Activated CD4-positive, alpha-beta T cell treated with anti-CD3 and anti-CD28 coated beads, Interleukin-2, amount 10 ng/mL, durations not matched to agents 24 days and 14 days (primary cell): ENCODE measurements around the gene FOXB1. TPM values are rescaled to one million over a fixed set of nuclear protein-coding genes. Genes with fewer than 3 reads are reported as not detected.

ENCODE experiments used
- DNase-seq: peaks from one replicate; pipeline ENCODE4 v3.0.0; 2022
- H3K27ac Mint-ChIP-seq: one replicate; pipeline ENCODE4 v1.8.0; 2022; ENCODE audit warnings: mild to moderate bottlenecking, mixed read lengths
- H3K27me3 Mint-ChIP-seq: one replicate; pipeline ENCODE4 v1.8.0; 2022; ENCODE audit warnings: mixed read lengths
- H3K36me3 Mint-ChIP-seq: one replicate; pipeline ENCODE4 v1.8.0; 2022; ENCODE audit warnings: low read depth, mild to moderate bottlenecking, mixed read lengths
- H3K4me1 Mint-ChIP-seq: one replicate; pipeline ENCODE4 v1.8.0; 2021; ENCODE audit warnings: mixed read lengths
- H3K4me3 Mint-ChIP-seq: one replicate; pipeline ENCODE4 v1.8.0; 2022; ENCODE audit warnings: mild to moderate bottlenecking, moderate library complexity, mixed read lengths
- H3K9me3 Mint-ChIP-seq: one replicate; pipeline ENCODE4 v1.8.0; 2021; ENCODE audit warnings: mixed read lengths
- intact Hi-C: fragments of 100-400 bp; cut with micrococcal nuclease; formaldehyde crosslinking; loops from one replicate; pipeline ENCODE4 v1.15.1; 2023
- total RNA-seq: library from RNA; stranded (reverse); gene quantifications from 2 replicates; pipeline ENCODE4 v1.2.3, GENCODE V29; 2022

Gene FOXB1
- total RNA-seq, 1 donor from 2014 or later: 0.68 TPM

GRCh38 chr15:60001610-60002527, 2.2 kb upstream of the FOXB1 start:
- DNase-seq: peak; percentile 69
- peaks cover 60% of the 10 kb centered on the region for H3K4me1 Mint-ChIP-seq
- peaks cover 14% of the 10 kb centered on the region for H3K36me3 Mint-ChIP-seq
- peak overlapping the region; percentile 69 for H3K27ac Mint-ChIP-seq
- peaks cover 90% of the 10 kb centered on the region for H3K27me3 Mint-ChIP-seq
- peaks cover 19% of the 10 kb centered on the region for H3K9me3 Mint-ChIP-seq
- intact Hi-C loops: loop anchor here (5.0 to 10.0 kb wide), 2 partner anchors 277 to 1940 kb away; no protein-coding TSS in a partner anchor
- peak overlapping the region; percentile 19 for H3K4me3 Mint-ChIP-seq

GRCh38 chr15:60002528-60003218, 1.4 kb upstream of the FOXB1 start:
- Mint-ChIP-seq H3K27ac (peak overlapping the region; percentile 69), H3K27me3 (peaks cover 87% of the 10 kb centered on the region), H3K4me1 (peaks cover 55% of the 10 kb centered on the region), H3K36me3 (peaks cover 14% of the 10 kb centered on the region), H3K9me3 (peaks cover 19% of the 10 kb centered on the region), H3K4me3 (peak overlapping the region; percentile 19)
- intact Hi-C loops: loop anchor here (5.0 to 10.0 kb wide), 2 partner anchors 278 to 1940 kb away; no protein-coding TSS in a partner anchor
- peak; percentile 60 for DNase-seq

GRCh38 chr15:60003243-60004008, 685 bp upstream of the FOXB1 start:
- peaks cover 55% of the 10 kb centered on the region for H3K4me1 Mint-ChIP-seq
- H3K9me3 Mint-ChIP-seq: peaks cover 19% of the 10 kb centered on the region
- DNase-seq: peak; percentile 76

GRCh38 chr15:60004846-60005351, 788 bp downstream of the FOXB1 start:
- DNase-seq: peak; percentile 82
- H3K9me3 Mint-ChIP-seq: peaks cover 19% of the 10 kb centered on the region
- peaks cover 14% of the 10 kb centered on the region for H3K36me3 Mint-ChIP-seq
- peak overlapping the region; percentile 93 for H3K4me3 Mint-ChIP-seq
- H3K4me1 Mint-ChIP-seq: peaks cover 57% of the 10 kb centered on the region
- intact Hi-C loops: loop anchor here (2.0 to 10.0 kb wide), 3 partner anchors 122 to 1943 kb away; no protein-coding TSS in a partner anchor
- peak overlapping the region; percentile 96 for H3K27ac Mint-ChIP-seq
- peaks cover 85% of the 10 kb centered on the region for H3K27me3 Mint-ChIP-seq

More at GRCh38 chr15:60003243-60004008, 685 bp upstream of the FOXB1 start:
- peaks cover 86% of the 10 kb centered on the region for H3K27me3 Mint-ChIP-seq
- H3K36me3 Mint-ChIP-seq: peaks cover 14% of the 10 kb centered on the region
- intact Hi-C loops: loop anchor here (2.0 to 10.0 kb wide), 3 partner anchors 123 to 1941 kb away; no protein-coding TSS in a partner anchor
- H3K4me3 Mint-ChIP-seq: peak overlapping the region; percentile 93
- H3K27ac Mint-ChIP-seq: peak overlapping the region; percentile 32

- H3K36me3 Mint-ChIP-seq: peaks cover 12% of the 10 kb centered on the region
- H3K9me3 Mint-ChIP-seq: peaks cover 15% of the 10 kb centered on the region
- H3K27ac Mint-ChIP-seq: peak overlapping the region; percentile 96
- peaks cover 84% of the 10 kb centered on the region for H3K27me3 Mint-ChIP-seq
- peak; percentile 79 for DNase-seq
- H3K4me3 Mint-ChIP-seq: peak overlapping the region; percentile 93
- H3K4me1 Mint-ChIP-seq: peaks cover 54% of the 10 kb centered on the region
- intact Hi-C loops: loop anchor here (1.0 to 10.0 kb wide), 6 partner anchors 8 to 281 kb away; no protein-coding TSS in a partner anchor
These were observed 1.5 kb downstream of the FOXB1 start for GRCh38 chr15:60005352-60006202.

- peaks cover 12% of the 10 kb centered on the region for H3K36me3 Mint-ChIP-seq
- peak; percentile 94 for DNase-seq
- peak overlapping the region; percentile 96 for H3K27ac Mint-ChIP-seq
- H3K4me3 Mint-ChIP-seq: peak overlapping the region; percentile 93
- H3K27me3 Mint-ChIP-seq: peaks cover 84% of the 10 kb centered on the region
- H3K9me3 Mint-ChIP-seq: peaks cover 12% of the 10 kb centered on the region
- H3K4me1 Mint-ChIP-seq: peaks cover 53% of the 10 kb centered on the region
- intact Hi-C loops: loop anchor here (1.0 to 10.0 kb wide), 5 partner anchors 9 to 282 kb away; no protein-coding TSS in a partner anchor
These were observed 2.2 kb downstream of the FOXB1 start for GRCh38 chr15:60006203-60006862.

- DNase-seq: peak; percentile 56
- Mint-ChIP-seq H3K27me3 (peaks cover 83% of the 10 kb centered on the region), H3K36me3 (peaks cover 9% of the 10 kb centered on the region), H3K9me3 (peaks cover 7% of the 10 kb centered on the region), H3K27ac (peak overlapping the region; percentile 96), H3K4me3 (peak overlapping the region; percentile 93), H3K4me1 (peaks cover 50% of the 10 kb centered on the region)
- intact Hi-C loops: loop anchor here (1.0 to 10.0 kb wide), 5 partner anchors 10 to 282 kb away; no protein-coding TSS in a partner anchor
These were observed 2.8 kb downstream of the FOXB1 start for GRCh38 chr15:60006873-60007272.

GRCh38 chr15:60009124-60009960, 5.2 kb downstream of the FOXB1 start:
- H3K4me3 Mint-ChIP-seq: no peak overlapping the region
- DNase-seq: no peak
- H3K36me3 Mint-ChIP-seq: peaks cover 3% of the 10 kb centered on the region
- H3K9me3 Mint-ChIP-seq: no peaks in the 10 kb centered on the region
- H3K27me3 Mint-ChIP-seq: peaks cover 78% of the 10 kb centered on the region
- intact Hi-C loops: loop anchor here (10.0 kb wide), 1 partner anchor 285 kb away; no protein-coding TSS in a partner anchor
- H3K4me1 Mint-ChIP-seq: peaks cover 36% of the 10 kb centered on the region
- no peak overlapping the region for H3K27ac Mint-ChIP-seq

- no peak for DNase-seq
- no peaks in the 10 kb centered on the region for H3K9me3 Mint-ChIP-seq
- intact Hi-C loops: loop anchor here (10.0 kb wide), 1 partner anchor 285 kb away; no protein-coding TSS in a partner anchor
- peaks cover 3% of the 10 kb centered on the region for H3K36me3 Mint-ChIP-seq
- H3K27me3 Mint-ChIP-seq: peaks cover 80% of the 10 kb centered on the region
- no peak overlapping the region for H3K27ac Mint-ChIP-seq
- no peak overlapping the region for H3K4me3 Mint-ChIP-seq
- peaks cover 29% of the 10 kb centered on the region for H3K4me1 Mint-ChIP-seq
These were observed 6.0 kb downstream of the FOXB1 start for GRCh38 chr15:60009980-60010732.

GRCh38 chr15:60010858-60011257, 6.7 kb downstream of the FOXB1 start:
- intact Hi-C loops: no loop called here
- Mint-ChIP-seq H3K27me3 (peaks cover 80% of the 10 kb centered on the region), H3K4me1 (peaks cover 24% of the 10 kb centered on the region), H3K36me3 (peaks cover 3% of the 10 kb centered on the region), H3K4me3 (no peak overlapping the region), H3K9me3 (no peaks in the 10 kb centered on the region), H3K27ac (no peak overlapping the region)
- DNase-seq: no peak
